HG03060 (cell line): ENCODE measurements around the gene PKHD1.
"Not testable (repeated sequence)": the region's sequence is repeated elsewhere in the genome, so short reads cannot be mapped to it uniquely, and the experiment has no call there.

Source experiments
- ATAC-seq: cut with Tn5 transposase; IDR thresholded peaks from one replicate; pipeline ENCODE4 v1.9.1; 2021; ENCODE audit warnings: low read depth, moderate number of reproducible peaks; ENCODE audit not compliant: unreplicated experiment

The PKHD1 gene

GRCh38 chr6:51885957-51886356 lies 201.5 kb downstream of the PKHD1 start:
- ATAC-seq: no peak

GRCh38 chr6:51868591-51869355 lies 218.6 kb downstream of the PKHD1 start:
- ATAC-seq: no peak

GRCh38 chr6:51866867-51867266 lies 220.5 kb downstream of the PKHD1 start:
- no peak for ATAC-seq

- ATAC-seq: no peak
These were observed 221.4 kb downstream of the PKHD1 start for GRCh38 chr6:51865996-51866395.

GRCh38 chr6:51865176-51865575 lies 222.2 kb downstream of the PKHD1 start:
- ATAC-seq: no peak

- ATAC-seq: no peak
These were observed 230.3 kb downstream of the PKHD1 start for GRCh38 chr6:51857134-51857533.

GRCh38 chr6:51856508-51856907 lies 230.9 kb downstream of the PKHD1 start:
- ATAC-seq: no peak

GRCh38 chr6:51855310-51856082 lies 231.9 kb downstream of the PKHD1 start:
- ATAC-seq: peak; percentile 57

- ATAC-seq: no peak
These were observed 232.5 kb downstream of the PKHD1 start for GRCh38 chr6:51854876-51855275.

GRCh38 chr6:51854347-51854746 lies 233.1 kb downstream of the PKHD1 start:
- ATAC-seq: no peak

GRCh38 chr6:51853109-51853508 lies 234.3 kb downstream of the PKHD1 start:
- ATAC-seq: not testable (repeated sequence)

- no peak for ATAC-seq
These were observed 240.9 kb downstream of the PKHD1 start for GRCh38 chr6:51846531-51846930.

GRCh38 chr6:51844336-51844735 lies 243.1 kb downstream of the PKHD1 start:
- no peak for ATAC-seq

GRCh38 chr6:51843456-51844056 lies 243.9 kb downstream of the PKHD1 start:
- ATAC-seq: no peak

- no peak for ATAC-seq
These were observed 244.5 kb downstream of the PKHD1 start for GRCh38 chr6:51842804-51843378.

GRCh38 chr6:51842061-51842803 lies 245.2 kb downstream of the PKHD1 start:
- no peak for ATAC-seq

- no peak for ATAC-seq
These were observed 245.8 kb downstream of the PKHD1 start for GRCh38 chr6:51841626-51842025.

- no peak for ATAC-seq
These were observed 247.6 kb downstream of the PKHD1 start for GRCh38 chr6:51839726-51840374.

- no peak for ATAC-seq
These were observed 256.7 kb downstream of the PKHD1 start for GRCh38 chr6:51830666-51831065.

GRCh38 chr6:51827580-51827979 lies 259.8 kb downstream of the PKHD1 start:
- ATAC-seq: no peak
